OCI-LY3 (cell line): Measurements from ENCODE around the gene LILRB4.
"Not testable (repeated sequence)": the region's sequence is repeated elsewhere in the genome, so short reads cannot be mapped to it uniquely, and the experiment has no call there.

ENCODE experiments used
- H2AFZ ChIP-seq: fragments of 200-600, 300-600 bp; shearing (Covaris generic); 2 replicates; pipeline ENCODE4 v1.6.0; 2014; ENCODE audit warnings: antibody characterized with exemption, low read depth, low read length
- H3K27ac ChIP-seq: fragments of 200-600, 300-600 bp; sonication (generic); 2 replicates; pipeline ENCODE4 v1.5.1; 2014; ENCODE audit warnings: mild to moderate bottlenecking, low read length, moderate library complexity, mixed read lengths
- H3K27me3 ChIP-seq: fragments of 200-600, 300-600 bp; sonication (generic); 2 replicates; pipeline ENCODE4 v1.6.1; 2014; ENCODE audit warnings: low read depth, low read length, mixed read lengths
- H3K36me3 ChIP-seq: fragments of 200-600, 300-600 bp; sonication (generic); replicated peaks from 2 replicates; pipeline ENCODE3; 2014; ENCODE audit warnings: low read depth, low read length, mixed read lengths
- H3K4me1 ChIP-seq: fragments of 300-600, 200-600 bp; sonication (generic); 2 replicates; pipeline ENCODE4 v1.6.1; 2014; ENCODE audit warnings: low read length, mixed read lengths
- H3K4me2 ChIP-seq: fragments of 200-600, 300-600 bp; sonication (generic); 2 replicates; pipeline ENCODE4 v1.6.1; 2014; ENCODE audit warnings: low read length, mixed read lengths
- H3K4me3 ChIP-seq: fragments of 300-600, 200-600 bp; sonication (generic); 2 replicates; pipeline ENCODE4 v1.5.1; 2014; ENCODE audit warnings: antibody characterized with exemption, mild to moderate bottlenecking, low read length, moderate library complexity
- H3K79me2 ChIP-seq: fragments of 300-600, 200-600 bp; shearing (Covaris generic); 2 replicates; pipeline ENCODE4 v1.6.1; 2014; ENCODE audit warnings: mild to moderate bottlenecking, low read length, mixed read lengths
- H3K9ac ChIP-seq: fragments of 300-600, 200-600 bp; shearing (Covaris generic); 2 replicates; pipeline ENCODE4 v1.6.0; 2014; ENCODE audit warnings: mild to moderate bottlenecking, low read length, moderate library complexity
- H3K9me3 ChIP-seq: fragments of 200-600, 300-600 bp; shearing (Covaris generic); 2 replicates; pipeline ENCODE4 v1.6.1; 2014; ENCODE audit warnings: low read length, mixed read lengths; ENCODE audit not compliant: insufficient read depth
- H4K20me1 ChIP-seq: fragments of 200-600, 300-600 bp; sonication (generic); 2 replicates; pipeline ENCODE4 v1.6.1; 2016; ENCODE audit warnings: low read length, mixed read lengths; ENCODE audit not compliant: insufficient read depth
- CTCF ChIP-seq: fragments of 200-600, 300-600 bp; sonication (generic); IDR thresholded peaks from 2 replicates; pipeline ENCODE4 v1.5.1; 2014; ENCODE audit warnings: antibody characterized with exemption, low read length, low read depth
- EZH2phosphoT487 ChIP-seq: fragments of 200-600 bp; shearing (Covaris generic); IDR thresholded peaks from 2 replicates; pipeline ENCODE4 v1.6.1; 2018; ENCODE audit warnings: antibody characterized with exemption, mixed run types, low read depth

LILRB4 gene

DNA sequence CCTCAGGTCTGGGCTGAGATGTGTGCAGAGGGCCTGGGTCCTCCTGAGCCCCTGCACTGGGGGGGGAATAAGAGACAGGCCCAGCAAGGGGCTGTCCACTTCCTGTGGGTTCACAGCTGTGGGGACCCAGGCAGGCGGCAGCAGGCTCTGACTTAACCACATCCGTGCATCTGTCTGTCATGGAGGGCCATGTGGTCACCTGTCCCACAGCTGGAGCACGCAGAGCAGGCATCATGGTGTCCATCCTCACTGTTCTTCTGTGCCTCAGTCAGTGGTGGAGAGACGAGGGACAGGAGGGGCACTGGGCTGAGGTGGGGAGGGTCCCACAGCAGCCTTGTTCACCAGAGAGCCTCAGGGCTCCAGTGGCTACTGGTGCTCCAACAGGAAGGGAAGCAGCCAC is 45.2 kb downstream of the LILRB4 start:
- no peak overlapping the region for H3K9ac ChIP-seq
- TF ChIP-seq CTCF = no peak
- no peak for TF ChIP-seq EZH2phosphoT487
- H4K20me1 ChIP-seq = no peaks in the 10 kb centered on the region
- H3K9me3 ChIP-seq = no peaks in the 10 kb centered on the region
- H3K27me3 ChIP-seq = peaks cover 14% of the 10 kb centered on the region
- no peaks in the 10 kb centered on the region for H3K36me3 ChIP-seq
- no peak overlapping the region for H3K4me3 ChIP-seq
- no peaks in the 10 kb centered on the region for H3K79me2 ChIP-seq
- H3K27ac ChIP-seq = no peak overlapping the region
- no peaks in the 10 kb centered on the region for H3K4me1 ChIP-seq
- no peak overlapping the region for H2AFZ ChIP-seq
- no peak overlapping the region for H3K4me2 ChIP-seq

GRCh38 chr19:54708781-54709180 is 46.0 kb downstream of the LILRB4 start:
- TF ChIP-seq CTCF (no peak), EZH2phosphoT487 (no peak)
- no peak overlapping the region for H3K4me2 ChIP-seq

GRCh38 chr19:54709212-54709948 is 46.6 kb downstream of the LILRB4 start:
- Histone ChIP-seq H3K36me3 (no peaks in the 10 kb centered on the region), H3K9me3 (no peaks in the 10 kb centered on the region), H3K27me3 (0 out of 2 replicates have a peak, but pooled peaks cover under 1% of the 10 kb centered on the region), H3K4me3 (no peak overlapping the region), H4K20me1 (no peaks in the 10 kb centered on the region), H3K4me2 (no peak overlapping the region), H3K27ac (no peak overlapping the region), H3K79me2 (no peaks in the 10 kb centered on the region), H3K4me1 (no peaks in the 10 kb centered on the region), H3K9ac (no peak overlapping the region), H2AFZ (no peak overlapping the region)
- TF ChIP-seq CTCF (no peak), EZH2phosphoT487 (no peak)

More at GRCh38 chr19:54708781-54709180, 46.0 kb downstream of the LILRB4 start:
- no peaks in the 10 kb centered on the region for H3K36me3 ChIP-seq
- H3K9me3 ChIP-seq = no peaks in the 10 kb centered on the region
- no peaks in the 10 kb centered on the region for H3K4me1 ChIP-seq
- H4K20me1 ChIP-seq = no peaks in the 10 kb centered on the region
- H3K27me3 ChIP-seq = peaks cover 6% of the 10 kb centered on the region
- H3K79me2 ChIP-seq = no peaks in the 10 kb centered on the region
- no peak overlapping the region for H3K4me3 ChIP-seq
- H3K9ac ChIP-seq = no peak overlapping the region
- no peak overlapping the region for H3K27ac ChIP-seq
- no peak overlapping the region for H2AFZ ChIP-seq

GRCh38 chr19:54709956-54710355 is 47.2 kb downstream of the LILRB4 start:
- H4K20me1 ChIP-seq, H3K27me3 ChIP-seq, H2AFZ ChIP-seq, H3K79me2 ChIP-seq, H3K4me2 ChIP-seq, H3K9me3 ChIP-seq, H3K4me3 ChIP-seq, H3K36me3 ChIP-seq, H3K27ac ChIP-seq, H3K4me1 ChIP-seq, H3K9ac ChIP-seq: not testable (repeated sequence)
